Peyer's patch (tissue), 4 donors: Measurements from ENCODE around the gene RPS27L. TPM values are rescaled to one million over a fixed set of nuclear protein-coding genes. Genes with fewer than 3 reads are reported as not detected.
A peak's percentile ranks its signal among the peaks of the same experiment; 100 is the strongest.

Experiments used
- DNase-seq, 3 donors: peaks; one replicate each; pipeline ENCODE4 v3.0.0-alpha.2; 2017 to 2019
- H3K27ac ChIP-seq, 4 donors: fragments of 200-600 bp; sonication (generic); one replicate each; pipeline ENCODE4 v1.5.1; 2016 to 2019
- H3K27me3 ChIP-seq, 2 donors: fragments of 200-600 bp; sonication (generic); one replicate each; pipeline ENCODE4 v1.5.1; 2019
- H3K36me3 ChIP-seq, 3 donors: fragments of 200-600 bp; sonication (generic); one replicate each; pipeline ENCODE4 v1.5.1; 2016 to 2019
- H3K4me1 ChIP-seq, 4 donors: fragments of 200-600 bp; sonication (generic); one replicate each; pipeline ENCODE4 v1.5.1; 2016 to 2019
- H3K4me3 ChIP-seq, 4 donors: fragments of 200-600 bp; sonication (generic); 1 replicate in 3 of 4; 2 replicates in 1 of 4; pipeline ENCODE4 v1.5.1; 2016 to 2019; ENCODE audit warnings: mild to moderate bottlenecking in 1 of 4
- H3K9me3 ChIP-seq, 4 donors: fragments of 200-600 bp; sonication (generic); one replicate each; pipeline ENCODE4 v1.5.1; 2016 to 2019; ENCODE audit warnings: mild to moderate bottlenecking in 1 of 4
- POLR2A ChIP-seq, 2 donors: fragments of 450-650 bp; IDR thresholded peaks; one replicate each; pipeline ENCODE4 v1.5.1; 2017; ENCODE audit warnings: antibody characterized with exemption in 2 of 2, mild to moderate bottlenecking in 2 of 2, moderate library complexity in 2 of 2
- total RNA-seq, 4 donors: library from RNA; depleted of rRNA; stranded (reverse); fragments of >200 nt; gene quantifications; one replicate each; pipeline ENCODE4 v1.1.0, GENCODE V29; 2016
- TF ChIP-seq, protein P1 (sequence below), 6 experiments: fragments of 450-650 bp in 4 of 6; fragments of 200-600 bp in 2 of 6; sonication (generic) in 1 of 6; IDR thresholded peaks; one replicate each; pipeline ENCODE4 v1.5.1; 2017 to 2019; ENCODE audit warnings: antibody characterized with exemption in 6 of 6, mild to moderate bottlenecking in 3 of 6, moderate library complexity in 1 of 6

The RPS27L gene
- 100 to 1,000 TPM in 2 of 4 donors, 10 to 100 TPM in 2; 78.4 to 226 (median 110) TPM for total RNA-seq

DNA sequence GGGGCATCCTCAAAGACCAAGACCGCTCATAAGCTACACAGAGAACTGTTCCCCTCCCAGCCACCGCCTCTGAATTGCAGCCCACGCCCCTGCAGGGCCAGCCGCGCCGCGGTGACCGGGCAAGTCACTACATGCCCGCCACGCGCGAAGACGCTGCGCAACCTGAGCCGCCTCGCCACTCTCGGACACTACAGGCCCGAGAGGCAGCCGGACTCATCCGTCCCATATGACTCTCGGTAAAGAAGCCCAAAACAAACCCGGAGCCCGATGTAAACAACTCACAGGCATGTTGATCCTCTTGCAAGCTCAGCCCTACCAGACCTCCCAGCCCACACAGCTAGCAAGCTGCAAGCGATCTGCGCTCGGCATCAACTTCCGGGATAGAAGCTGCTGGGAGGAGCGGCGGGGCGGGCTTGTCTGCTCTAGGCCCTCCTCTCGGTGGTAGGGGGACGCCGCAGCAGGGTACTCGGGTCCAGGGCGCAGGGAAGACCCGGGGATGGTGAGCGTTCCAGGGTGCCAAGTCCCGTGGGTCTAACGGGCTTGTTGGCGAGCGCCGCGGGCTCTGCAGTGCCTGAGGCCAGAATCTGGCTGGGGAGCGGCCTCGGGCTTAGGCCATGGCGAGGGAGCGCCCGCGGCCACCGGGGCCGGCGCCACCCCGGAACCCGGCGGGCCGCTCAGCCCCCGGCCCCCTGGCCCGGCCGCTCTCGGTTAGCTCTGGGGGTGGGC lies at the start of gene RPS27L:
Gene RPS27L, minus strand, starts transcription at position 360 of the 726 bp plus-strand sequence. Its CDS starts 72 bp downstream, at position 288.
- Histone ChIP-seq H3K9me3 (no peaks in the 10 kb centered on the region), H3K27ac (peak within 1 kb of the TSS; percentile 91 to 97 (median 96)), H3K4me1 (peaks cover 0 to 17% (median 6%) of the 10 kb centered on the region in 4 donors), H3K4me3 (peak within 1 kb of the TSS; percentile 65 to 80 (median 72)), H3K27me3 (no peaks in the 10 kb centered on the region), H3K36me3 (peaks cover 0 to 27% (median 0%) of the 10 kb centered on the region in 3 donors)
- DNase-seq = peak; percentile 94 to 97 (median 96)
- peak; percentile 86 to 90 for TF ChIP-seq POLR2A (IDR thresholded peaks at IDR 0.05)
- TF ChIP-seq, protein P1, sequence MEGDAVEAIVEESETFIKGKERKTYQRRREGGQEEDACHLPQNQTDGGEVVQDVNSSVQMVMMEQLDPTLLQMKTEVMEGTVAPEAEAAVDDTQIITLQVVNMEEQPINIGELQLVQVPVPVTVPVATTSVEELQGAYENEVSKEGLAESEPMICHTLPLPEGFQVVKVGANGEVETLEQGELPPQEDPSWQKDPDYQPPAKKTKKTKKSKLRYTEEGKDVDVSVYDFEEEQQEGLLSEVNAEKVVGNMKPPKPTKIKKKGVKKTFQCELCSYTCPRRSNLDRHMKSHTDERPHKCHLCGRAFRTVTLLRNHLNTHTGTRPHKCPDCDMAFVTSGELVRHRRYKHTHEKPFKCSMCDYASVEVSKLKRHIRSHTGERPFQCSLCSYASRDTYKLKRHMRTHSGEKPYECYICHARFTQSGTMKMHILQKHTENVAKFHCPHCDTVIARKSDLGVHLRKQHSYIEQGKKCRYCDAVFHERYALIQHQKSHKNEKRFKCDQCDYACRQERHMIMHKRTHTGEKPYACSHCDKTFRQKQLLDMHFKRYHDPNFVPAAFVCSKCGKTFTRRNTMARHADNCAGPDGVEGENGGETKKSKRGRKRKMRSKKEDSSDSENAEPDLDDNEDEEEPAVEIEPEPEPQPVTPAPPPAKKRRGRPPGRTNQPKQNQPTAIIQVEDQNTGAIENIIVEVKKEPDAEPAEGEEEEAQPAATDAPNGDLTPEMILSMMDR (IDR thresholded peaks at IDR 0.05) = no peak

DNA sequence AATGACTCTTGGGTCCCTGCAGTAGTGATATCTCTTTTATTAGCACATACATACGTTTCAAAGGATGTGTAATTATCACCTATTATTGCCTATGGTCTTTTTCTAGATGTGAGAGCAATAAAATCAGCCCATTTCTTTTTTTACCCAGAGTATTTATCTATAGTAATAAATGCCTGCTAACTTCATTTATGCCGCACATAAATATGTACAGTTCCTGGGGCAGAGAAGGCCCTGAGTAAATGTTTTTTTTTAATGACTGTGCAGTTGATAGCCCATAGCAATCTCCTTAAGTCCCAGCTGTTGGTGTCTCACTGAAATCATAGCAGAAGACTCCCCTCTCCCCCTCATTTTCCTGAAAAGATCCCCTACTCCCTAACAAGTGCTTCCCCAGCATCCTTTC lies 48.8 kb upstream of the RPS27L start:
- peaks cover 0 to 17% (median 3%) of the 10 kb centered on the region in 4 donors for H3K4me1 ChIP-seq
- no peaks in the 10 kb centered on the region for H3K27me3 ChIP-seq
- H3K9me3 ChIP-seq = no peaks in the 10 kb centered on the region
- no peaks in the 10 kb centered on the region for H3K36me3 ChIP-seq
- no peak overlapping the region for H3K4me3 ChIP-seq
- DNase-seq = no peak
- TF ChIP-seq, protein P1 (IDR thresholded peaks at IDR 0.05) = no peak
- no peak for TF ChIP-seq POLR2A (IDR thresholded peaks at IDR 0.05)
- no peak overlapping the region for H3K27ac ChIP-seq

DNA sequence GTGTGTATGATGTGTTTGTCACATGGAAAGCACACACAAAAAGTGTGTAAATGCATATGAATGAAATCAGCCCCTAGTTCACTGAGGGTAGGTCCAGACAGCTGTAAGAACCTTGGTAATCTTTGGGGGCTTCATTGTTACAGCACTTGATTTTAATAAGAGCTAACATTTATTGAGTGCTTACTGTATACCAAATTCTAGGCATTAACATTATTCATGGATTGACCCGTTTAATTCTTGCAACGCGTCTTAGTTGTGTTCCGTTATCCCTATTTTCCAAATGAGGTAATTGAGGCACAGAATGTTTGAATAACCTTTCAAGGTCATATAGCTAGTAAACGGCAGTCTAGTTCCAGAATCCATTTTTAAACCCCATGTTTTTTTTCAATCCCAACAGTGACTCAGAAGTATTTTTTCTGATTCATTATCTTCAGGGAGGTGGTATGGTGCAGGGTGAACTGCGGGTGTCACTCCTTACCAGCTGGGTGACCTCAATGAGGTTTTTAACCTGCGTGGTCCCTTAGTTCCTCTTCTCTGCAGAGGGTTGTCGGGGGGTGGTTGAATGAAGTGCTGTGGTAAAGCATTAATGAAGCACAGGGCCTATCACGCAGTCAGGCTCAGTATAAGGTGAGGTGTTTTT lies 46.3 kb upstream of the RPS27L start:
- Histone ChIP-seq H3K4me3 (no peak overlapping the region), H3K4me1 (peaks cover 0 to 9% (median 3%) of the 10 kb centered on the region in 4 donors), H3K36me3 (no peaks in the 10 kb centered on the region), H3K27ac (no peak overlapping the region), H3K27me3 (no peaks in the 10 kb centered on the region), H3K9me3 (no peaks in the 10 kb centered on the region)
- DNase-seq = peak in 2 of 3 donors; percentile 55 to 59
- TF ChIP-seq POLR2A (IDR thresholded peaks at IDR 0.05) = no peak
- TF ChIP-seq, protein P1 (IDR thresholded peaks at IDR 0.05) = no peak

DNA sequence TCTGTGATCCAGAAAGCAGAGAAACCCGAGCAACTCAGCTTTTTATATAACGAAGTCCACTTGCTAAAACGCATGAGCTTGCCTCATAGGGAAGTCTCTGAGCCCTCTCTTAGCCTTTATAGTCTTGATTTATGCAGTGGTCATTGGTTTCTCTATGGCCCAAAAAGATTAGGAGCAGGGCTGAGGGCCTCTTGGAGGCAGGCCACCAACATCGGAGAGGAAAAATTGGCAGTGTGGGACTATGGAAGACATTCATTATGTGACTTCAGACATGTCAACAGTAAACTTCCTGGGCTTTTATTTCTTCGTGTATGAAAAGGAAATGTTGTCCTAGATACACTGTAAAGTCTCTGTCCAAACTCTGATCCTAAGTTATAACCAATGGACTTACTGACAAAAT lies 45.6 kb upstream of the RPS27L start:
- peaks cover 0 to 9% (median 3%) of the 10 kb centered on the region in 4 donors for H3K4me1 ChIP-seq
- H3K9me3 ChIP-seq = no peaks in the 10 kb centered on the region
- no peaks in the 10 kb centered on the region for H3K36me3 ChIP-seq
- peak overlapping the region in 2 of 4 donors; percentile 2 to 36 for H3K27ac ChIP-seq
- no peak overlapping the region for H3K4me3 ChIP-seq
- no peaks in the 10 kb centered on the region for H3K27me3 ChIP-seq
- no peak for TF ChIP-seq POLR2A (IDR thresholded peaks at IDR 0.05)
- TF ChIP-seq, protein P1 (IDR thresholded peaks at IDR 0.05) = no peak
- DNase-seq = no peak

DNA sequence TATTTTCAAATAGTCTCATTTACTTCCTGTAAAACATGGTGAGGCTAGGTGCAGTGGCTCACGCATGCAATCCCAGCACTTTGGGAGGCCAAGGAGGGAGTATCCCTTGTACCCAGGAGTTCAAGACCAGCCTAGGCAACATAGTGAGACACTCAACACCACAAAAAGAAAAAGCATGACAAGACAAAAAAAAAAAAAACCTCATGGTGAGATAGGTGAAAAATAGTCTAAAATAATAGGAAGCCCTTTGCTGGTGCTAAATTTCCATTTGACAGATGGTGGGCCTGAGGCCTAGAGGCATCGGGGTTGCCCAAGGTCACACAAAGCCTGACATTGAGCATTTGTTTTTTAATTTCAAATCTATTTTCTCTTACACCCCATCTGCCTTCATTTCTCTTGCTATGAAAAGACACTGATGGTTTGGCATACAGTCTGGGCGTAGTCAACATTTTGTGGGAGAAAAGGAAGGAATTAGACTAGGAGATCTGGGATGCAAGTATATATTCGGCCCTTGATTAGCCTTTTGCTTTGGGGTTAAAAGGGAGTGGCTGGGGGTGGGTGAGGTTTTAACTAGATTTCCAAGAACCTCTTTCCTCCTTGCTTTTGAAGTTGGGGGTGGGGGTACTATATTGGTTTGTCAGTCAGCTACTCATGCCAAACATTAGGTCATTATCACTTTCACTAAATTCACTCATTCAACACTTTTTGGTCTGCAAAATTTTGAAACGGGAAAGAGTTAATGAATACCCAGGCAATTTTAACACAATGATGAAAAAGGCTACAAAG lies 43.4 kb upstream of the RPS27L start:
- Histone ChIP-seq H3K27me3 (no peaks in the 10 kb centered on the region), H3K9me3 (no peaks in the 10 kb centered on the region), H3K27ac (no peak overlapping the region), H3K4me1 (peaks cover 0 to 22% (median 6%) of the 10 kb centered on the region in 4 donors), H3K4me3 (no peak overlapping the region), H3K36me3 (no peaks in the 10 kb centered on the region)
- DNase-seq = no peak
- TF ChIP-seq POLR2A (IDR thresholded peaks at IDR 0.05) = no peak
- TF ChIP-seq, protein P1 (IDR thresholded peaks at IDR 0.05) = no peak
